Esophagus (tissue), 2 donors: ENCODE data around the gene ZNF677. TPM values are rescaled to one million over a fixed set of nuclear protein-coding genes. Genes with fewer than 3 reads are reported as not detected.
"Not testable (repeated sequence)": the region's sequence is repeated elsewhere in the genome, so short reads cannot be mapped to it uniquely, and the experiment has no call there.

Experiments used
- H3K27ac ChIP-seq, 2 donors: one replicate each; pipeline ENCODE4 v1.5.1; 2013; ENCODE audit warnings: low read depth in 2 of 2, mild to moderate bottlenecking in 2 of 2, inconsistent platforms in 1 of 2, low read length in 1 of 2, moderate library complexity in 1 of 2
- H3K27me3 ChIP-seq, 2 donors: one replicate each; pipeline ENCODE4 v1.6.1; 2013; ENCODE audit warnings: low read length in 2 of 2, control low read depth in 1 of 2, mild to moderate bottlenecking in 1 of 2; ENCODE audit not compliant: insufficient read depth in 2 of 2, control insufficient read depth in 1 of 2
- H3K36me3 ChIP-seq, 2 donors: one replicate each; pipeline ENCODE4 v1.6.1; 2013; ENCODE audit warnings: low read length in 1 of 2; ENCODE audit not compliant: control insufficient read depth in 2 of 2, insufficient read depth in 2 of 2
- H3K4me1 ChIP-seq, 2 donors: one replicate each; pipeline ENCODE4 v1.6.1; 2013; ENCODE audit warnings: low read length in 1 of 2; ENCODE audit not compliant: control insufficient read depth in 2 of 2, insufficient read depth in 2 of 2
- H3K4me3 ChIP-seq, 2 donors: one replicate each; pipeline ENCODE4 v1.5.1; 2013; ENCODE audit warnings: low read length in 2 of 2, mild to moderate bottlenecking in 2 of 2, low read depth in 1 of 2, moderate library complexity in 1 of 2
- H3K9me3 ChIP-seq, 2 donors: one replicate each; pipeline ENCODE4 v1.6.1; 2013; ENCODE audit warnings: mild to moderate bottlenecking in 2 of 2, low read depth in 1 of 2, low read length in 1 of 2, moderate library complexity in 1 of 2; ENCODE audit not compliant: control insufficient read depth in 2 of 2, insufficient read depth in 1 of 2
- WGBS, 2 donors: extraction: QIAGEN DNeasy Blood & Tissue Kit; methylation state at CpG; one replicate each; pipeline ENCODE4 v1.1.7; 2013; 5-methylcytosine and 5-hydroxymethylcytosine counted together
- polyA plus RNA-seq, 2 donors: library from polyadenylated mRNA; stranded (reverse); fragments of 200-250 nt; gene quantifications; one replicate each; pipeline ENCODE4 v1.2.3, GENCODE V29; 2013
- donor health status: healthy with polysubstance abuse.
- donor health status: Bipolar disorder and iron deficiency.

Gene ZNF677
- polyA plus RNA-seq, result 1 to 10 TPM; 3.5 to 5.1 TPM

DNA sequence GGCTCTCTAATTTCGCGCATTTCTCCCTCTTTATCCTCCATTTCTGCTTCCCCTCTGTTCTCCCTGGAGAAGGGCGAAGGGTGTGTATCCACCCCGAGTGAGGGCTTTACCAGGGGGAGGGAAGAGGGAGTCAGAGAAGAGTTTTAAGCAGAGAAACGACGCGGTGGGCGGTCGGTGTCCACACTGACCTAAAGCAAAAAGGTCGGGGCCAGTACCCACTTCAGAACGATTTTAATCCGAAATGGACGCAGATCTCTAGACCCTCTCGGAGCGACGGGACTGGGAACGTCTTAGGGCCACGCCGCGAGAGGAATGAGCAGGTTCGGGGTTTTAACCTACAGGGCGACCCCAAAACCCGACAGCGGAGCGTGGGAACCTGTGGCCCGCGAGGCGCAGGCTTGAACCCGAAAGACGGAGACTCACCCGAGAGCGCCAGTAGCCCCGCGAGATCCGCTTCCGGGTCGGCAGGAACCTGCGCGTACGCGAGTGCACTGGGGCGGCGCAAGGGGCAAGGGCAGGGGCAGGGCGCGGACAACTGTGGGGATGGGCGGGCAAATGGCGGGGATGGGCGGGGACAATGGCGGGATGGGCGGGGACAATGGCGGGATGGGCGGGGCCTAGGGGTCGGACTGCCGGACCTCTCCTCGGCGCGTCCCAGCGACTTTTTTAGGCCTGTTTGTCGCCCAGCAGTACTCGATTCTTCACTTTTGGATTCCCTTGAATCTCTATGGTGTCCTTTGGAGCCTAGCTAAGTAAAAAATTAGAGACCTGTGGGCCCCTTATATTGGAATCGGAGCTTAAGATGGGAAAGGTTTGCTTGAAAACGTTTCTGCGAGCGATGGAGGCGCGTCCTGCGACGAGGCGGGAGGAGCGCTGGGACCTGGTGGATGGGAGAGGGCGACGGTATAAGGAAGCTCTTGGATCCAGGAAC lies at the start of gene ZNF677:
ZNF677 (minus strand) TSS at position 463 of the 931 bp plus-strand sequence. CDS start 3,323 bp downstream, outside the sequence.
- Histone ChIP-seq H3K9me3 (peaks cover 0 to 4% of the 10 kb centered on the region in 2 donors), H3K4me3 (peak within 1 kb of the TSS; percentile 63 to 79), H3K27me3 (no peaks in the 10 kb centered on the region), H3K27ac (peak within 1 kb of the TSS; percentile 78 to 92), H3K4me1 (no peaks in the 10 kb centered on the region), H3K36me3 (peaks cover 4 to 7% of the 10 kb centered on the region in 2 donors)
- 3 to 4% methylated on average over 64 to 72 of the region's 72 CpGs for WGBS, 2 donors

DNA sequence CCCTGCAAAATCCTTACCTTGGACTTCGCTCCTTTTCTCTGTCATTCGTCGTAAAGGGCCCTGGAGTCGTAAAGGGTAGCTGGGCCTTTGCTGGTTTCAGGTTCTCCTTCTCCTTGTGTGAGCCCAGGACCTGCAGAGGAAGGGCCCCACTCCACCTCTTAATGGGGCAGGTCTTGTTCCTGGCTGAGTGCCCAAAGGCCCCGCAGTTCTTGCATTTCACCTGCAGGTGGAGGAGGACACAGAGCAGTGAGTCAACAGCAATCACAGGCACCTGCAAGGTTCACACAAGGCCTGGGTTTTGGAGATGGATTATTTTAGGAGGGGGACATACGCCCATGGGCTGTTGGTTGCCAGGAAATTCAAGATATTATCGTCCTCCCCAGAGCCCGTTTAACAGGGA lies 46.7 kb upstream of the ZNF677 start:
- not testable (repeated sequence) for H3K4me1 ChIP-seq, H3K27ac ChIP-seq, H3K9me3 ChIP-seq, H3K27me3 ChIP-seq, H3K36me3 ChIP-seq, H3K4me3 ChIP-seq
- 67% methylated on average over 2 of the region's 8 CpGs; no CpG with 5 or more reads in 1 of the 2 donors for WGBS, 2 donors

DNA sequence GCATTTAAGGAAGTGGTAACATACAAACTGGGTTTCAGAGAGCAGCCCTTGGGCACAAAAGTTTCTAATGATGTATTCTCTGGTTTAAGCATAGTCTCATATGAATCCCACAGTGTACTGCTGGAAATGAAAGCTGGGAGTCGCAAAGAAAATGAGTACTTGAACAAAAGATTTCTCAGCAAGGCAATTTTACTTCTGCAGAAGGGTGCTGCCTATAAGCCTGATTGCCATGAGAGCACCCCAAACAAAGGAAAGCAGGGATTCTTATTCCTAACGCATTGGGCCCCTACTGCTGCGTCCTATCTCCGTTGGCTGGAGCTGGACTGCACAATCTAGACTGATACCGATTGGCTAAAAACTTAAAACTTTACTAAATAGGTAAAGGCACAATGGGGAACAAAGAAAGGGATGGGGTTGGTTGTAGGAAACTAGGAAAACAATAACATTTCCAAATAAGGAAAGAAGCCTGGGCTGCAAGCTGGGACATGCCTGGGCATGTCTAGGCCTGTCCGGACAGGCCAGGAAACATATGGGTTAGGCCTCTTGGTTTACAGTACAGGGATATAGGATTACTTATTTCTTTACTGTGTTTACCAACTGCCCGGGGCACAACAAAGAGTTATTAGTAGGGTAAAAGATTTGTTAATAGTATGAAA lies 40.2 kb upstream of the ZNF677 start:
- no peak overlapping the region for H3K27ac ChIP-seq
- no peaks in the 10 kb centered on the region for H3K36me3 ChIP-seq
- H3K4me3 ChIP-seq, result no peak overlapping the region
- peaks cover 7 to 18% of the 10 kb centered on the region in 2 donors for H3K9me3 ChIP-seq
- no peaks in the 10 kb centered on the region for H3K4me1 ChIP-seq
- WGBS, 2 donors, result 84 to 87% methylated on average over 7 of the region's 7 CpGs
- H3K27me3 ChIP-seq, result no peaks in the 10 kb centered on the region

DNA sequence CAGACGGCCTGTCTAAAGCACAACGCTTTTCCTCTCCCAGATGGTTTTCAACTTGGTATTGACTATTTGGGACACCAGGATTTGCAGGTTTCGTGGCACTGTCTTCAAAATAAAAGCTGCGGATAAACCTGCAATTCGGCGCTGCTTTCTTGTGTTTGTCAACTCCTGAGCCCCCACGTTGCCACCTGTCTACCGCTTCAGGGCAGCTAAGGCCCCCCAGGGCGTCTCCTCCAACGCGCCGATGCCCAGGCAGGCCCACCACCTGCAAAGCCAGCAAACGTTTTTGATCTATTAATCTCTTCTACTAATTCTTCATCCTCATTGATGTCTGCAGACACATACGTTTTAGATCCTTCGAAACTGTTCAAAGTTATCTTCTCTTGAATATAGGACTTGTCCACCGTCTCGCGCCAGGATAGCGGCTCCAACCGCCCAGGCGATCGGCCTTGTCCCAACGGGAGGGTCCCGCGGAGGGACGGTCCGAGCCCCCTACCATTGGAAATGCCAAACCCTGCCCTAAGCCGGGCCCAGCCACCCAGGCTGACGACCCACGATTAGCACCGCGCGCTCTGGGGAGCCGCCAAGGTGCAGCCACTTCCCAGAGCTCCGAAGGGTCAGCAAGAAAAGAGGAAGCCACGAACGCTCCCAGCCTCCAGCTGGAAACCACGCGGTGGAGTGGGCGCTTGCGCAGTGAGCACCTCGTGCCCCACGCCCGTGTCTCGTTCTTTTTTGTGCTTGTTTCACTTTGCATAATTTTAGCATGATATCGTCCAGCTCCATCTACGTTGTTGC lies 36.3 kb upstream of the ZNF677 start:
- Histone ChIP-seq H3K27ac (no peak overlapping the region), H3K36me3 (no peaks in the 10 kb centered on the region), H3K4me3 (no peak overlapping the region), H3K27me3 (no peaks in the 10 kb centered on the region), H3K9me3 (peaks cover 2 to 17% of the 10 kb centered on the region in 2 donors), H3K4me1 (no peaks in the 10 kb centered on the region)
- 90 to 91% methylated on average over 47 of the region's 47 CpGs for WGBS, 2 donors

DNA sequence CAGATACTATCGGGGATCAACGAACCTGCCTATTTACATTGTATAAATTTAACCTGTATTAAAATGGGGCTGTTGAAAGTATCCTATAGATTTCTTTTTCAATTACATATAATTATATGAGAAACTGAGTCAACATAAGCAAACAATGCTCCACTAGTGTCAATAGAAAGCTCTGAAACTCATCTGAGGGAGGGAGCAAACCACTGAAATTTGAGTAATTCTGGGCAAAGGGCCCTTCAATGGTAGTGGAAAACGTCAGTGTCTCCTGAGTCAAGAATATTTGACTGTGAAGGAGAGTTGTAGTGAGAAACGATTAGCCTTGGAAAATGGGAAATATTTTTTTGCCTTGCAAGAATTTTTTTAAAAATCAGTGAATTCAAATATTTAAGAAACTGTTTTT lies 30.4 kb upstream of the ZNF677 start:
- H3K36me3 ChIP-seq, result no peaks in the 10 kb centered on the region
- WGBS, 2 donors, result 58% methylated on average over 4 of the region's 4 CpGs
- no peaks in the 10 kb centered on the region for H3K27me3 ChIP-seq
- no peak overlapping the region for H3K4me3 ChIP-seq
- no peak overlapping the region for H3K27ac ChIP-seq
- no peaks in the 10 kb centered on the region for H3K4me1 ChIP-seq
- no peaks in the 10 kb centered on the region for H3K9me3 ChIP-seq

DNA sequence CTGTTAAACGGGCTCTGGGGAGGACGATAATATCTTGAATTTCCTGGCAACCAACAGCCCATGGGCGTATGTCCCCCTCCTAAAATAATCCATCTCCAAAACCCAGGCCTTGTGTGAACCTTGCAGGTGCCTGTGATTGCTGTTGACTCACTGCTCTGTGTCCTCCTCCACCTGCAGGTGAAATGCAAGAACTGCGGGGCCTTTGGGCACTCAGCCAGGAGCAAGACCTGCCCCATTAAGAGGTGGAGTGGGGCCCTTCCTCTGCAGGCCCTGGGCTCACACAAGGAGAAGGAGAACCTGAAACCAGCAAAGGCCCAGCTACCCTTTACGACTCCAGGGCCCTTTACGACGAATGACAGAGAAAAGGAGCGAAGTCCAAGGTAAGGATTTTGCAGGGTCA lies 27.3 kb upstream of the ZNF677 start:
- H3K36me3 ChIP-seq, H3K27me3 ChIP-seq, H3K4me1 ChIP-seq, H3K9me3 ChIP-seq, H3K4me3 ChIP-seq, H3K27ac ChIP-seq: not testable (repeated sequence)
- 50 to 67% methylated on average over 1 to 2 of the region's 8 CpGs for WGBS, 2 donors

DNA sequence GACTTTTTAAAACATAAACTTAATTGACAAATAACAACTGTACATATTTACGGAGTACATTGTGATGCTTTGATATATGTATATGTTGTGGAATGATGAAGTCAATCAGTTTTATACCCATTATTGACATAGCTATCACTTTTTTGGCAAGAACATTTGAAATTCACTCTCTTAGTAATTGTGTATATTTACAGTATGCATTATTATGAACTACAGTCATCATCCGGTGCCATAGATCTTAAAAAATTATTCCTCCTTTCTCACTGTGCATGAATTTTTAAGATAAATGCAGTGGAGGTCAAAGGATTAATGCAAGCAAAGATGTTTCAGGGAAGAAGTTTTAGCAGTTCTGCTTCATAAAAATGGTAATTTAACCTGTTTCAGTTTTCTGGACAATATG lies 20.8 kb upstream of the ZNF677 start:
- H3K36me3 ChIP-seq, result no peaks in the 10 kb centered on the region
- peaks cover 4 to 8% of the 10 kb centered on the region in 2 donors for H3K9me3 ChIP-seq
- H3K4me3 ChIP-seq, result no peak overlapping the region
- no peak overlapping the region for H3K27ac ChIP-seq
- no peaks in the 10 kb centered on the region for H3K4me1 ChIP-seq
- 88 to 91% methylated on average over 2 of the region's 2 CpGs for WGBS, 2 donors
- no peaks in the 10 kb centered on the region for H3K27me3 ChIP-seq

DNA sequence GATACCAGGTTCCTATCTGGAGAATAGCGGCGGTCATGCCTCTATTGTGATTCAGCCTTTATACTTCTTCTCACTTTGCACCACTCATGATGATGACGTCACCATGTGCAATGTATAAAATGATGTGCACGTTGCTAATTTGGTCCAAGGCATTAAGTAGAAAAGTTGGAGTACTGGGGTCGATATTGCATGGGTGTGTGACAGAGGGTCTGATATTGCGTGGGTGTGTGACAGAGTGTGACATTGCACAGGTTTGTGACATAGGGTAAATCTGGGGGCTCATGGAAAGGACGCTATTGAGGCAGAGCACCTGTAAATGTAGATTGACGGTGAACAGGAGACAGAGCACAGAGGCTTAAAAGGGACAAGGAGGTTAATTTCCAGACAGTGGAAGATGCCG lies 17.4 kb upstream of the ZNF677 start:
- Histone ChIP-seq H3K9me3 (peaks cover 4 to 8% of the 10 kb centered on the region in 2 donors), H3K36me3 (no peaks in the 10 kb centered on the region), H3K27ac (no peak overlapping the region), H3K27me3 (no peaks in the 10 kb centered on the region), H3K4me3 (no peak overlapping the region), H3K4me1 (no peaks in the 10 kb centered on the region)
- WGBS, 2 donors, result 81 to 86% methylated on average over 7 to 9 of the region's 9 CpGs

DNA sequence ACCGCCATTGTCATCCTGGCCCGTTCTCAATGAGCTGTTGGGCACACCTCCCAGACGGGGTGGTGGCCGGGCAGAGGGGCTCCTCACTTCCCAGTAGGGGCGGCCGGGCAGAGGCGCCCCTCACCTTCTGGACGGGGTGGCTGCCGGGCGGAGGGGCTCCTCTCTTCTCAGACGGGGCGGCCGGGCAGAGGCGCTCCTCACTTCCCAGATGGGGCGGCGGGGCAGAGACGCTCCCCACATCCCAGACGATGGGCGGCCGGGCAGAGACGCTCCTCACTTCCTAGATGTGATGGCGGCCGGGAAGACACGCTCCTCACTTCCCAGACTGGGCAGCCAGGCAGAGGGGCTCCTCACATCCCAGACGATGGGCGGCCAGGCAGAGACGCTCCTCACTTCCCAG lies 15.2 kb upstream of the ZNF677 start:
- 92 to 93% methylated on average over 21 to 27 of the region's 27 CpGs for WGBS, 2 donors
- H3K9me3 ChIP-seq, H3K4me1 ChIP-seq, H3K27me3 ChIP-seq, H3K36me3 ChIP-seq, H3K27ac ChIP-seq, H3K4me3 ChIP-seq: not testable (repeated sequence)
